Glutamatergic neuron (in vitro differentiated cells): ENCODE results near the gene ZNRF3. TPM values are rescaled to one million over a fixed set of nuclear protein-coding genes. Genes with fewer than 3 reads are reported as not detected.

Experiments used
- DNase-seq: peaks from one replicate; pipeline ENCODE4 v3.0.0; 2022
- H3K27ac Mint-ChIP-seq: one replicate; pipeline ENCODE4 v1.8.0; 2020; ENCODE audit warnings: mild to moderate bottlenecking, mixed read lengths, inconsistent platforms; ENCODE audit not compliant: unreplicated experiment
- H3K27me3 Mint-ChIP-seq: one replicate; pipeline ENCODE4 v1.8.0; 2020; ENCODE audit warnings: mild to moderate bottlenecking, moderate library complexity, mixed read lengths, inconsistent platforms; ENCODE audit not compliant: unreplicated experiment
- H3K36me3 Mint-ChIP-seq: one replicate; pipeline ENCODE4 v1.8.0; 2020; ENCODE audit warnings: mild to moderate bottlenecking, mixed read lengths, inconsistent platforms; ENCODE audit not compliant: unreplicated experiment
- H3K4me1 Mint-ChIP-seq: one replicate; pipeline ENCODE4 v1.8.0; 2020; ENCODE audit warnings: mild to moderate bottlenecking, low read depth, mixed read lengths, inconsistent platforms; ENCODE audit not compliant: unreplicated experiment
- H3K4me3 Mint-ChIP-seq: one replicate; pipeline ENCODE4 v1.8.0; 2020; ENCODE audit warnings: mild to moderate bottlenecking, mixed read lengths, inconsistent platforms; ENCODE audit not compliant: unreplicated experiment
- H3K9me3 Mint-ChIP-seq: one replicate; pipeline ENCODE4 v1.8.0; 2020; ENCODE audit warnings: mild to moderate bottlenecking, moderate library complexity, mixed read lengths, inconsistent platforms; ENCODE audit not compliant: unreplicated experiment
- total RNA-seq: library from RNA; stranded (reverse); fragmentation: NEBNext Ultra II Directional; extraction: Animal tissue kit (Norgen Biotek cat#: 25700); gene quantifications from one replicate; pipeline ENCODE4 v1.2.1, GENCODE V29; 2021; ENCODE audit not compliant: unreplicated experiment
- TF ChIP-seq, protein P1 (sequence below): fragments of 200-600 bp; sonication (generic); IDR thresholded peaks from one replicate; pipeline ENCODE4 v1.5.0; 2021; ENCODE audit not compliant: partially characterized antibody, unreplicated experiment

ZNRF3 gene
- total RNA-seq, 1 donor from 2014 or later: 8.3 TPM

DNA sequence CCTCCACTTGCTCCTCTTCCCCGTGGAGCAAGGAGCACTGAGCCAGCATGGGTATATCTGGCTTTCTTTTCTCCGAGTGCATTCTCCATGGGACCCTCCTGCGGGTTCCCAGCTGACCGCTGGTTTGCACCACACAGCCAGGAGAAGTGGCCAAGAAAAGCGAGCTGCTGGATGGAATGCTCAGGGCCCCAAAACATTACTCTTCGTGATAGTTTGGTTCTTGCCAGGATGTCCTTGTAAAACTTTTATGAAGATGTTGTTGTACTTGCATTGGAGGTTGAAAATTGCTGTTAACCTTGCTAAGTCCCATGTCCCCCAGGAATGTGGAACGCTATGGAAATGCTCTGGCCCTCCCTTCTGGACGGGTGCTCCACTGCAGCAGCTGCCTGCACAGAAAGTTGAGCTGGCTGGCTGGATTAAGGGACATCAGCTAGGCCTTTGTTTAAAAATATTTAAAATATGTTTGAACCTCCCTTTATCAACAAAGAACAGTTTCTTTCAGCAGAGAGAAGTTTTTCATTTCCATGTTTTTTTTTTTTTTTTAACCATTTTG lies 68.7 kb downstream of the ZNRF3 start:
- TF ChIP-seq, protein P1, sequence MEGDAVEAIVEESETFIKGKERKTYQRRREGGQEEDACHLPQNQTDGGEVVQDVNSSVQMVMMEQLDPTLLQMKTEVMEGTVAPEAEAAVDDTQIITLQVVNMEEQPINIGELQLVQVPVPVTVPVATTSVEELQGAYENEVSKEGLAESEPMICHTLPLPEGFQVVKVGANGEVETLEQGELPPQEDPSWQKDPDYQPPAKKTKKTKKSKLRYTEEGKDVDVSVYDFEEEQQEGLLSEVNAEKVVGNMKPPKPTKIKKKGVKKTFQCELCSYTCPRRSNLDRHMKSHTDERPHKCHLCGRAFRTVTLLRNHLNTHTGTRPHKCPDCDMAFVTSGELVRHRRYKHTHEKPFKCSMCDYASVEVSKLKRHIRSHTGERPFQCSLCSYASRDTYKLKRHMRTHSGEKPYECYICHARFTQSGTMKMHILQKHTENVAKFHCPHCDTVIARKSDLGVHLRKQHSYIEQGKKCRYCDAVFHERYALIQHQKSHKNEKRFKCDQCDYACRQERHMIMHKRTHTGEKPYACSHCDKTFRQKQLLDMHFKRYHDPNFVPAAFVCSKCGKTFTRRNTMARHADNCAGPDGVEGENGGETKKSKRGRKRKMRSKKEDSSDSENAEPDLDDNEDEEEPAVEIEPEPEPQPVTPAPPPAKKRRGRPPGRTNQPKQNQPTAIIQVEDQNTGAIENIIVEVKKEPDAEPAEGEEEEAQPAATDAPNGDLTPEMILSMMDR: no peak
- no peak overlapping the region for H3K27ac Mint-ChIP-seq
- DNase-seq: no peak
- peaks cover 11% of the 10 kb centered on the region for H3K36me3 Mint-ChIP-seq
- H3K4me1 Mint-ChIP-seq: peaks cover 12% of the 10 kb centered on the region
- H3K27me3 Mint-ChIP-seq: peaks cover 2% of the 10 kb centered on the region
- peaks cover 2% of the 10 kb centered on the region for H3K9me3 Mint-ChIP-seq
- no peak overlapping the region for H3K4me3 Mint-ChIP-seq

DNA sequence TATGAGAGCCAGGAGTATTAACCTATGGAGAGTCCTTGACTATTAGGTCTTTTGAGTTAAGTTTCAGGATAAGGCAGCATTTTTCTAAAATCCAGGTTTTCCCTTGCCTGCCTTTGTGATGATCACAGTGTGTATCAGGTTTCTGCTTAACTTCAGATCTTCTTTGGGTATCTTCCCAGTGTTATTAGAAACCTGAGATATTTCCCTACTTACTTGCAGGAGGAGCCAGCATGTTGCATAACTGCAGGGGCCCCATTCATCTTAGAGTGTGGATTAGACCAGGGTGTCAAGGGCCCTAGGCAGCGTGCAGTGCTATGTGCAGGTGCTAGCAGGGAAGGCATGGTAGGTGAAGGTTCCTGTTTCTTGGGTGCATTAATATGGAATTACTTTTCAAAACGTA lies 69.5 kb downstream of the ZNRF3 start:
- Mint-ChIP-seq H3K9me3 (no peaks in the 10 kb centered on the region), H3K4me1 (peaks cover 12% of the 10 kb centered on the region), H3K27me3 (peaks cover 2% of the 10 kb centered on the region), H3K27ac (no peak overlapping the region), H3K36me3 (peaks cover 5% of the 10 kb centered on the region), H3K4me3 (no peak overlapping the region)
- TF ChIP-seq, protein P1: no peak
- DNase-seq: no peak

DNA sequence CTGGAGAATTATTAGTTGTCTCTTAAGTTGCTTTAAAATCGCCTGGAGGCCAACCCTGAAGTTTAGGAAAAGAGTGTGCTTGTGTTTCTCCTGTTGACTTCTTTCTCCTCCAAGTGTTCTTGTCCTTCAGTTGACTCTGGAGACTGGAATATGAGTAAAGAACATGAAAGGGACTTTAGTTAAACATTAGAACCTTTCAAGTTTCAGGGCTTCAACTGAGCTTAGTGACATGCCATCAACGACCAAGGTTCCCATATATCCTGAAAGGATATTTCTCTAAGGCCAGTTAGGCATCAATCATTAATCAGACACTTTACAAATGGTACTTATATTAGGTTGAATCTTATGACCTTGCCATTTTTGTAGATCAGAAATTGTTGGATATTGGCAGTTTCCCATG lies 70.0 kb downstream of the ZNRF3 start:
- peaks cover 2% of the 10 kb centered on the region for H3K27me3 Mint-ChIP-seq
- H3K4me3 Mint-ChIP-seq: no peak overlapping the region
- H3K36me3 Mint-ChIP-seq: peaks cover 5% of the 10 kb centered on the region
- peaks cover 12% of the 10 kb centered on the region for H3K4me1 Mint-ChIP-seq
- H3K27ac Mint-ChIP-seq: no peak overlapping the region
- no peak for DNase-seq
- no peaks in the 10 kb centered on the region for H3K9me3 Mint-ChIP-seq
- TF ChIP-seq, protein P1: no peak

DNA sequence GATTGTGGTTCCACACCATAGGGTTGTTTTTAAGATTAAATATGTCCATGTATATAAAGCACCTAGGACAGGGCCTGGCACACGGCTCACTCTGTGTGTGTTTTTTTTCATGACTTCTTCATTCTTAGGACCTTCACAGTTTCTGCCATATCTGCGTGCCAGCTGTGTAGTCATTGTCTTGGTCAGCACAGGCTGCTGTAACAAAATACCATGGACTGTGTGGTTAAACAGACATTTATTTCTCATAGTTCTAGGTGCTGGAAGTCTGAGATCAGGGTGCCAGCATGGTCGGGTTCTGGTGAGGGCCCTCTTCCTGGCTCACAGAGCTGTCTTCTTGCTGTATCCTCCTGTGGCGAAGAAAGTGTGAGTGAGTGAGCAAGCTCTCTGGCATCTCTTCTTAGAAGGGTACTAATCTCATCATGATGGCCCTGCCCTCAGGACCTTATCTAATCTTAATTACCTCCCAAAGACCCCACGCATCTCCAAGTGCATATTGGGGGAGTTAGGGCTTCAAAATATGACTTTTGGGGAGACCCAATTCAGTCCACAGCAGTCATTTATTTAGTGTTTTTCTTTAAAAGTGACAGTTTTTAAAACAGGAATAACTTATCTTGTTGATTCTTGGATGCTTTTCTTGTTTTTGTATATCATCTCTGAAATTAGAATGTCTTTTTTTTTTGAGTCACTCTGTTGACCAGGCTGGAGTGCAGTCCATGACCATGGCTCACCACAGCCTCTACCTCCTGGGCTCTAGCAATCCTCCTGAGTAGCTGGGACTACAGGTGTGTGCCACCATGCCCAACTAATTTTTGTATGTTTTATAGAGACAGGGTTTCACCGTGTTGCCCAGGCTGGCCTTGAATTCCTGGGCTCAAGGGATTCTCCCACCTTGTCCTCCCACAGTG lies 70.9 kb downstream of the ZNRF3 start:
- Mint-ChIP-seq H3K27ac (no peak overlapping the region), H3K4me1 (peaks cover 12% of the 10 kb centered on the region), H3K27me3 (peaks cover 2% of the 10 kb centered on the region), H3K4me3 (no peak overlapping the region), H3K36me3 (peaks cover 5% of the 10 kb centered on the region), H3K9me3 (no peaks in the 10 kb centered on the region)
- TF ChIP-seq, protein P1: no peak
- DNase-seq: no peak

DNA sequence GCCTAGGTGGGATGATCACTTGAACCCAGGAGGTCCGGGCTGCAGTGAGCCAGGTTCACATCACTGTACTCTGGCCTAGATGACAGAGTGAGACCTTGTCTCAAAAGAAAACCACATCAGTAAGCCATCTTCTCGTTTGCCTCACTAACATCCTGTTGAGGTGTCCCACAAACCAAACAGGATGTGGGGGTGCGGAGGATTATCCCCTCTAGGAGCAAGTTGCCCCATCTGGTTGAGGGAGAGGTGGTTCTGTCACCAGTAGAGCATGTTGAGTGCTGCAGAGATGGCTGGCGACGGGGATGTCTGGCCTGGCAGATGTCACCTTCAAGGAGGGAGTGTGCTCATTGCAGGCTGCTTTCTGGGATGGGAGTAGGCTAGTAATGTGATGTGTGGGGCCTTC lies 72.4 kb downstream of the ZNRF3 start:
- Mint-ChIP-seq H3K27me3 (peaks cover 2% of the 10 kb centered on the region), H3K9me3 (no peaks in the 10 kb centered on the region), H3K27ac (peak overlapping the region; percentile 76), H3K36me3 (no peaks in the 10 kb centered on the region), H3K4me3 (no peak overlapping the region), H3K4me1 (peaks cover 10% of the 10 kb centered on the region)
- DNase-seq: no peak
- TF ChIP-seq, protein P1: no peak
